HEK293T (cell line): ENCODE measurements around the gene TMUB1.

ENCODE experiments used
- CTCF ChIA-PET: fragments of 350-600 bp; formaldehyde crosslinking; extraction: SDS; loops from one replicate; lab custom pipeline; 2021; ENCODE audit warnings: antibody characterized with exemption, inconsistent platforms; lab: Yijun Ruan, JAX
- POLR2A ChIA-PET: fragments of 350-600 bp; formaldehyde crosslinking; extraction: SDS; loops from one replicate; lab custom pipeline; 2020; ENCODE audit warnings: antibody characterized with exemption, inconsistent platforms; lab: Yijun Ruan, JAX
- DNase-seq: peaks from one replicate; pipeline ENCODE4 v3.0.0; 2012; ENCODE audit warnings: mixed read lengths; ENCODE audit errors: extremely low spot score
- ARNT ChIP-seq: fragments of 450-650 bp; IDR thresholded peaks from 2 replicates; pipeline ENCODE4 v1.6.1; 2017; ENCODE audit warnings: mild to moderate bottlenecking
- BHLHE40 ChIP-seq: fragments of 450-650 bp; IDR thresholded peaks from 2 replicates; pipeline ENCODE4 v1.6.1; 2016; ENCODE audit warnings: mild to moderate bottlenecking, moderate library complexity, borderline replicate concordance
- CTBP1 ChIP-seq: fragments of 450-650 bp; IDR thresholded peaks from 2 replicates; pipeline ENCODE4 v1.6.1; 2016; ENCODE audit warnings: borderline replicate concordance
- ELF4 ChIP-seq: fragments of 450-650 bp; IDR thresholded peaks from 2 replicates; pipeline ENCODE4 v1.6.1; 2017; ENCODE audit warnings: antibody characterized with exemption
- FOXA1 ChIP-seq: fragments of 450-650 bp; IDR thresholded peaks from 2 replicates; pipeline ENCODE4 v1.6.1; 2016; ENCODE audit warnings: mild to moderate bottlenecking
- FOXK2 ChIP-seq: fragments of 450-650 bp; IDR thresholded peaks from 2 replicates; pipeline ENCODE4 v1.6.1; 2016; ENCODE audit warnings: mild to moderate bottlenecking
- FOXM1 ChIP-seq: fragments of 450-650 bp; IDR thresholded peaks from 2 replicates; pipeline ENCODE4 v1.6.1; 2017; ENCODE audit warnings: mild to moderate bottlenecking, borderline replicate concordance
- HDGF ChIP-seq: fragments of 450-650 bp; IDR thresholded peaks from 2 replicates; pipeline ENCODE4 v1.6.1; 2017; ENCODE audit warnings: antibody characterized with exemption, borderline replicate concordance
- L3MBTL2 ChIP-seq: fragments of 450-650 bp; conservative IDR thresholded peaks from 2 replicates; pipeline ENCODE4 v1.6.1; 2016; ENCODE audit warnings: mild to moderate bottlenecking
- LEF1 ChIP-seq: fragments of 450-650 bp; IDR thresholded peaks from 2 replicates; pipeline ENCODE4 v1.6.1; 2017; ENCODE audit warnings: mild to moderate bottlenecking, borderline replicate concordance
- NFRKB ChIP-seq: fragments of 450-650 bp; IDR thresholded peaks from 2 replicates; pipeline ENCODE4 v1.6.1; 2016; ENCODE audit warnings: mild to moderate bottlenecking, moderate library complexity
- SP1 ChIP-seq: fragments of 450-650 bp; IDR thresholded peaks from 2 replicates; pipeline ENCODE4 v1.6.1; 2017
- SUZ12 ChIP-seq: fragments of 450-650 bp; IDR thresholded peaks from 2 replicates; pipeline ENCODE4 v1.6.1; 2016; ENCODE audit warnings: mild to moderate bottlenecking
- TARDBP ChIP-seq: fragments of 450-650 bp; IDR thresholded peaks from 2 replicates; pipeline ENCODE4 v1.6.1; 2016
- ZNF384 ChIP-seq: fragments of 450-650 bp; IDR thresholded peaks from 2 replicates; pipeline ENCODE4 v1.6.1; 2016
- TF ChIP-seq, protein P1 (sequence below): fragments of 450-650 bp; IDR thresholded peaks from 2 replicates; pipeline ENCODE4 v1.6.1; 2016

TMUB1 gene

DNA sequence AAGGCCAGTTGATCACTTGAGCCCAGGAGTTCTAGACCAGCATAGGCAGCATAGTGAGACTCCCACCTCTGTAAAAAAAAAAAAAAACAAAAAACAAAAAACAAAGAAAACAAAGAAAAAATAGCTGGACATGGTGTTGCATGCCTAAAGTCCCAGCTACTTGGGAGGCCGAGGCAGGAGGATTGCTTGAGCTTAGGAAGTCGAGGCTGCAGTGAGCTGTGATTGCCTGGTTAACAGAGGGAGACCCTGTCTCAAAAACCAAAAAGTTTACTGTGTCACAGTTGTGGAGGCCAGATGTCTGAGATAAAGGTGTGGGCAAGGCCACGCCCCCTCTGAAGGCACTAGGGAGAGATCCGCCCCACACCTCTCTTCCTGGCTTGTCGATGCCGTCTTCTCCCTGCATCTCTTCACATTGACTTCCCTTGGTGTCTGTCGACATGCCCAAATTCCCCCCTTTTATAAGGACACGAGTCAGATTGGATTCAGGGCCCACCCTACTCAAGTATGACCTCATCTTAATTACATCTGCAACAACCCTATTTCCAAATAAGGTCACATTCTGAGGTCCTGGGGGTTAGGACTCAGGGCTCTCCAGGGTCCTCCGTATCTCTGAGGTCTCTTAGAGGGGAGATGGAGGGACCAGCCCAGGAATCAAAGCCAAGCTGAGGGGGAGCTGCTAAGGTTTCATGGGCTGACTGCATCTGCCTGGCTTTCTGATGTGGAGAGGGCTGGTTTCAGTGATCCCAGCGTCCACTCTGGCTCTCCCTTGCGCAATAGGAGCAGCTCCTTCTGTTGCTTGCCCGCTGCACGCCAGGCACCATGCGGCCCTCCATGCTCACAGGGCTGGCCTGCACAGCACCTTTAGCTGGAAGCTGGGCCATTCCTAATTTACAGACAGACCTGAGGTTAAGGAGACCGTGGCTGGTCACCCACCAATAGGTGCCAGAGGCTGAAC is 26.1 kb upstream of the TMUB1 start:
- DNase-seq: no peak
- CTCF ChIA-PET: interaction anchor here (0.7 to 2.6 kb wide), 12 partner anchors 10 to 211 kb away, joined by 3 to 13 read pairs (median 4); partner anchors contain the start of genes CHPF2 and SLC4A2
- POLR2A ChIA-PET: interaction anchor here (0.9 to 1.7 kb wide), 5 partner anchors 29 to 90 kb away, joined by 3 to 10 read pairs (median 5); partner anchors contain the start of genes ABCB8 and FASTK
- TF ChIP-seq ZNF384 (no peak), LEF1 (no peak), SP1 (no peak), NFRKB (no peak), FOXA1 (no peak), ARNT (no peak), FOXM1 (no peak), L3MBTL2 (no peak), SUZ12 (no peak), BHLHE40 (no peak), CTBP1 (no peak), HDGF (no peak), TARDBP (no peak), FOXK2 (no peak), ELF4 (no peak)
- TF ChIP-seq, protein P1, sequence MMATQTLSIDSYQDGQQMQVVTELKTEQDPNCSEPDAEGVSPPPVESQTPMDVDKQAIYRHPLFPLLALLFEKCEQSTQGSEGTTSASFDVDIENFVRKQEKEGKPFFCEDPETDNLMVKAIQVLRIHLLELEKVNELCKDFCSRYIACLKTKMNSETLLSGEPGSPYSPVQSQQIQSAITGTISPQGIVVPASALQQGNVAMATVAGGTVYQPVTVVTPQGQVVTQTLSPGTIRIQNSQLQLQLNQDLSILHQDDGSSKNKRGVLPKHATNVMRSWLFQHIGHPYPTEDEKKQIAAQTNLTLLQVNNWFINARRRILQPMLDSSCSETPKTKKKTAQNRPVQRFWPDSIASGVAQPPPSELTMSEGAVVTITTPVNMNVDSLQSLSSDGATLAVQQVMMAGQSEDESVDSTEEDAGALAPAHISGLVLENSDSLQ: no peak

- DNase-seq: no peak
- CTCF ChIA-PET: interaction anchor here (1.4 to 2.6 kb wide), 2 partner anchors 23 to 31 kb away, joined by 5 read pairs; no protein-coding TSS in a partner anchor
- POLR2A ChIA-PET: interaction anchor here (1.1 to 1.6 kb wide), 3 partner anchors 27 to 89 kb away, joined by 4 to 5 read pairs (median 5); partner anchors contain the start of genes ABCB8 and FASTK
- TF ChIP-seq FOXK2 (no peak), TARDBP (no peak), HDGF (no peak), FOXA1 (no peak), LEF1 (no peak), BHLHE40 (no peak), L3MBTL2 (no peak), ZNF384 (no peak), FOXM1 (no peak), SUZ12 (no peak), ARNT (no peak), NFRKB (no peak), SP1 (no peak), ELF4 (no peak), CTBP1 (no peak)
- TF ChIP-seq, protein P1: no peak
Measured at GRCh38 chr7:151107882-151108281, 24.6 kb upstream of the TMUB1 start.

DNA sequence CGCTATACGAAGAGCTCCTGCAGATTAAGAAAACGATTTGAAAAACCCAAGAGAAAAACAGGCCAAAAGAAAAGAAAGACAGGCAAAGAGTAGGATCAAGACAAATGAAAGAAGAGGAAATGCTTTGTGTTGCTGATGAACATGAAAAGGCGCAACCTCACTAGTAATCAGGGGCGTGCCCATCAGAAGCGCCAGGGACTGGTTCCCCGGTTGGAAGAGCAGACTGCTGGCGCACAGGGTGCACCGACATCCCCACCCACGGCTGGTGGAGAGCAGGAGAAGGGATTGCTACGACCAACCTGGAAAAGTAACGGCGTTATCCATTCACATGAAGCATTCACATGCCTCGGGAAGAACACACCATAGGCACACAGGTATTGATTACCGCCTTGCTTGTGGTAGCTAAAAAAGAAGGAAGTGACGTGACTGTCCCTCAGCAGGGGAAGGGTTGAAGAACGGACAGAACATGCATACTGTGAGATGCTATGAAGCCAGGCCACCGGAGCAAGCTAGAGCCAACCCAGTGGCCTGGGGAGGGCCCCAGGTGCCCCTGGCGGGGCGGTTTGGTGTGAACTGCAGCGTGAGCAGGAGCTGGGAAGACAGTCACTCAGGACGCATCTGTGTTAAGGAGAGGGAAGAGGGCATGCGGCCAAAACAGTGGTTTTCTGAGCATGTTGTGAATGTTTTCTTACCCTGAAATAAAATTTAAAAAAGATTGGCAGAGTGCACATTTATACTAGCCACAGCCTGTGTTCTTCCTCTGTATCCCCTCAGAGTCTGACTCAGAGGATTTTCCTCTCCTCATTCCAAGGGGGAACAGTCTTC is 21.3 kb upstream of the TMUB1 start:
- no peak for TF ChIP-seq CTBP1
- TF ChIP-seq FOXM1: no peak
- TF ChIP-seq LEF1: no peak
- TF ChIP-seq NFRKB: no peak
- no peak for TF ChIP-seq FOXK2
- TF ChIP-seq ARNT: no peak
- TF ChIP-seq TARDBP: no peak
- no peak for TF ChIP-seq ELF4
- TF ChIP-seq SP1: no peak
- TF ChIP-seq, protein P1: no peak
- no peak for TF ChIP-seq HDGF
- no peak for TF ChIP-seq SUZ12
- TF ChIP-seq BHLHE40: no peak
- TF ChIP-seq L3MBTL2: no peak
- no peak for TF ChIP-seq FOXA1
- no peak for TF ChIP-seq ZNF384
- DNase-seq: no peak
- POLR2A ChIA-PET: no interaction called here
- CTCF ChIA-PET: no interaction called here

GRCh38 chr7:151103973-151104372 is 20.7 kb upstream of the TMUB1 start:
- POLR2A ChIA-PET: interaction anchor here (1.7 to 2.0 kb wide), 2 partner anchors 18 to 23 kb away, joined by 4 to 7 read pairs; partner anchors contain the start of genes AGAP3 and FASTK
- CTCF ChIA-PET: no interaction called here
- TF ChIP-seq ARNT (no peak), SUZ12 (no peak), FOXA1 (no peak), ZNF384 (no peak), CTBP1 (no peak), BHLHE40 (no peak), HDGF (no peak), TARDBP (no peak), NFRKB (no peak), ELF4 (no peak), FOXM1 (no peak), L3MBTL2 (no peak), FOXK2 (no peak), LEF1 (no peak), SP1 (no peak)
- TF ChIP-seq, protein P1: no peak
- no peak for DNase-seq
